Nephron (organoid): Measurements from ENCODE around the gene RNU4-1.

Experiments
- H3K27ac Mint-ChIP-seq, 3 experiments: 2 replicates each; pipeline ENCODE4 v1.8.0; 2020; ENCODE audit warnings: mixed read lengths in 3 of 3, mild to moderate bottlenecking in 2 of 3, moderate library complexity in 1 of 3
- H3K27me3 Mint-ChIP-seq: 2 replicates; pipeline ENCODE4 v1.8.0; 2021; ENCODE audit warnings: low read depth, mild to moderate bottlenecking, moderate library complexity, mixed read lengths
- H3K36me3 Mint-ChIP-seq: 2 replicates; pipeline ENCODE4 v1.8.0; 2020; ENCODE audit warnings: low read depth, mixed read lengths
- H3K4me1 Mint-ChIP-seq: 2 replicates; pipeline ENCODE4 v1.8.0; 2020; ENCODE audit warnings: mixed read lengths
- H3K4me3 Mint-ChIP-seq, 3 experiments: 2 replicates each; pipeline ENCODE4 v1.8.0; 2020; ENCODE audit warnings: mild to moderate bottlenecking in 3 of 3, mixed read lengths in 3 of 3, moderate library complexity in 2 of 3
- H3K9me3 Mint-ChIP-seq: 2 replicates; pipeline ENCODE4 v1.8.0; 2020; ENCODE audit warnings: mixed read lengths
- CTCF ChIP-seq, 3 experiments: fragments of 200-600 bp; sonication (generic); IDR thresholded peaks; one replicate each; pipeline ENCODE4 v1.5.0; 2021; ENCODE audit warnings: antibody characterized with exemption in 3 of 3; ENCODE audit not compliant: unreplicated experiment in 3 of 3

Gene RNU4-1

GRCh38 chr12:120301962-120302815 lies 9.2 kb upstream of the RNU4-1 start, which contains the start of gene SIRT4:
Gene SIRT4, plus strand, starts transcription at chr12:120302321. Its CDS starts 1,241 bp downstream, at chr12:120303562.
- peak; percentile 76 to 86 (median 79) for TF ChIP-seq CTCF (IDR thresholded peaks at IDR 0.05; ENCODE audit: unreplicated experiment in 3 of 3)
- no peaks in the 10 kb centered on the region for H3K9me3 Mint-ChIP-seq

GRCh38 chr12:120292411-120292660 lies 701 bp downstream of the RNU4-1 start:
- H3K36me3 Mint-ChIP-seq: no peaks in the 10 kb centered on the region
- no peak overlapping the region for H3K27ac Mint-ChIP-seq
- no peak for TF ChIP-seq CTCF (IDR thresholded peaks at IDR 0.05; ENCODE audit: unreplicated experiment in 3 of 3)
- H3K4me3 Mint-ChIP-seq: no peak overlapping the region
- no peaks in the 10 kb centered on the region for H3K27me3 Mint-ChIP-seq
- no peaks in the 10 kb centered on the region for H3K4me1 Mint-ChIP-seq
- no peaks in the 10 kb centered on the region for H3K9me3 Mint-ChIP-seq

More at GRCh38 chr12:120301962-120302815, 9.2 kb upstream of the RNU4-1 start, which contains the start of gene SIRT4:
- H3K4me1 Mint-ChIP-seq: peaks cover 5% of the 10 kb centered on the region
- peak within 1 kb of the TSS; percentile 85 to 96 (median 95) for H3K4me3 Mint-ChIP-seq
- H3K27ac Mint-ChIP-seq: peak within 1 kb of the TSS; percentile 96 to 99 (median 99)
- H3K36me3 Mint-ChIP-seq: no peaks in the 10 kb centered on the region
- no peaks in the 10 kb centered on the region for H3K27me3 Mint-ChIP-seq

GRCh38 chr12:120290609-120291305 lies 2.3 kb downstream of the RNU4-1 start:
- Mint-ChIP-seq H3K4me3 (peak overlapping the region in 1 of 3 experiments; percentile 73), H3K27me3 (no peaks in the 10 kb centered on the region), H3K9me3 (no peaks in the 10 kb centered on the region), H3K36me3 (no peaks in the 10 kb centered on the region), H3K4me1 (no peaks in the 10 kb centered on the region), H3K27ac (no peak overlapping the region)
- no peak for TF ChIP-seq CTCF (IDR thresholded peaks at IDR 0.05; ENCODE audit: unreplicated experiment in 3 of 3)

- Mint-ChIP-seq H3K27ac (no peak overlapping the region), H3K4me3 (no peak overlapping the region), H3K27me3 (peaks cover 3% of the 10 kb centered on the region), H3K36me3 (no peaks in the 10 kb centered on the region), H3K9me3 (no peaks in the 10 kb centered on the region), H3K4me1 (no peaks in the 10 kb centered on the region)
- TF ChIP-seq CTCF (IDR thresholded peaks at IDR 0.05; ENCODE audit: unreplicated experiment in 3 of 3): no peak
These were observed 5.5 kb downstream of the RNU4-1 start for GRCh38 chr12:120287491-120287890.

- no peaks in the 10 kb centered on the region for H3K9me3 Mint-ChIP-seq
- H3K27ac Mint-ChIP-seq: no peak overlapping the region
- peaks cover 3% of the 10 kb centered on the region for H3K27me3 Mint-ChIP-seq
- H3K36me3 Mint-ChIP-seq: no peaks in the 10 kb centered on the region
- H3K4me3 Mint-ChIP-seq: no peak overlapping the region
- no peaks in the 10 kb centered on the region for H3K4me1 Mint-ChIP-seq
- no peak for TF ChIP-seq CTCF (IDR thresholded peaks at IDR 0.05; ENCODE audit: unreplicated experiment in 3 of 3)
These were observed 6.1 kb downstream of the RNU4-1 start for GRCh38 chr12:120286768-120287490.
